Endothelial cell of umbilical vein (primary cell): ENCODE data around the gene MAGI1. TPM values are rescaled to one million over a fixed set of nuclear protein-coding genes. Genes with fewer than 3 reads are reported as not detected.

Source experiments
- BruUV-seq: library from RNA; stranded (reverse); fragments of 400-500 nt; replicated peaks from 2 replicates; lab custom pipeline; 2021; lab: Mats Ljungman, UMichigan
- CTCF ChIA-PET: fragments of 300-600, 350-600 bp; sonication (Branson Sonifier 250); formaldehyde crosslinking; loops from one replicate; lab custom pipeline; 2021; ENCODE audit warnings: antibody characterized with exemption, inconsistent platforms; lab: Charles Lee
- POLR2A ChIA-PET: fragments of 300-600, 350-600 bp; sonication (Branson Sonifier 250); formaldehyde crosslinking; loops from one replicate; lab custom pipeline; 2021; ENCODE audit warnings: antibody characterized with exemption, inconsistent platforms; lab: Charles Lee
- DNase-seq: peaks from one replicate; pipeline ENCODE4 v3.0.0-alpha.2; 2011; ENCODE audit warnings: low read depth, low spot score
- FAIRE-seq: peaks from 2 replicates; lab custom pipeline; 2011; peaks lifted over from hg19 to GRCh38; lab: Jason Lieb, UNC
- H2AFZ ChIP-seq: 2 replicates; pipeline ENCODE4 v1.6.0; 2012; ENCODE audit warnings: low read depth, low read length, control low read depth, inconsistent platforms
- H3K27ac ChIP-seq: 2 replicates; pipeline ENCODE4 v1.5.1; 2011; ENCODE audit warnings: low read depth, mild to moderate bottlenecking, control low read depth, low read length, moderate library complexity; ENCODE audit not compliant: insufficient read depth
- H3K27me3 ChIP-seq, 2 experiments: 2 replicates each; pipeline versions ENCODE4 v1.6.0 to v1.6.1; 2011; ENCODE audit warnings: low read length in 2 of 2, mixed read lengths in 1 of 2; ENCODE audit not compliant: control insufficient read depth in 2 of 2, insufficient read depth in 2 of 2
- H3K36me3 ChIP-seq, 2 experiments: 2 replicates in 1 of 2; 3 replicates in 1 of 2; pipeline ENCODE4 v1.5.1; 2011; ENCODE audit warnings: low read length in 2 of 2, mild to moderate bottlenecking in 1 of 2, moderate library complexity in 1 of 2; ENCODE audit not compliant: control insufficient read depth in 2 of 2, insufficient read depth in 2 of 2; ENCODE audit errors: extremely low read depth in 1 of 2
- H3K4me1 ChIP-seq: 3 replicates; pipeline ENCODE4 v1.5.1; 2011; ENCODE audit warnings: mild to moderate bottlenecking, low read length; ENCODE audit not compliant: control insufficient read depth, insufficient read depth; ENCODE audit errors: extremely low read depth
- H3K4me2 ChIP-seq: 2 replicates; pipeline ENCODE4 v1.6.1; 2011; ENCODE audit warnings: low read length, control low read depth, mixed read lengths; ENCODE audit not compliant: insufficient read depth
- H3K4me3 ChIP-seq, 3 experiments: fragments of 200-600 bp in 1 of 3; sonication (generic), shearing (Covaris generic) in 1 of 3; replicated peaks in 1 of 3; 2 replicates each; pipeline ENCODE4 v1.5.1; 2011 to 2016; ENCODE audit warnings: control low read depth in 3 of 3, low read length in 3 of 3, mild to moderate bottlenecking in 2 of 3, inconsistent platforms in 1 of 3, low read depth in 1 of 3, moderate library complexity in 1 of 3; ENCODE audit not compliant: insufficient read depth in 1 of 3
- H3K79me2 ChIP-seq: 2 replicates; pipeline ENCODE4 v1.6.0; 2012; ENCODE audit warnings: low read length, inconsistent platforms; ENCODE audit not compliant: control insufficient read depth, insufficient read depth
- H3K9ac ChIP-seq: replicated peaks from 2 replicates; pipeline ENCODE3; 2011; ENCODE audit warnings: low read length, control low read depth; ENCODE audit not compliant: insufficient read depth; ENCODE audit errors: extremely low read depth
- H3K9me1 ChIP-seq: replicated peaks from 3 replicates; pipeline ENCODE4 v1.6.0; 2011; ENCODE audit warnings: mild to moderate bottlenecking, low read length; ENCODE audit not compliant: control insufficient read depth, insufficient read depth; ENCODE audit errors: extremely low read depth
- H3K9me3 ChIP-seq: replicated peaks from 2 replicates; pipeline ENCODE4 v1.5.1; 2012; ENCODE audit warnings: low read length, inconsistent platforms; ENCODE audit not compliant: control insufficient read depth, insufficient read depth
- H4K20me1 ChIP-seq: replicated peaks from 2 replicates; pipeline ENCODE3; 2011; ENCODE audit warnings: mild to moderate bottlenecking, low read length; ENCODE audit not compliant: control insufficient read depth, insufficient read depth; ENCODE audit errors: extremely low read depth
- EZH2 ChIP-seq: IDR thresholded peaks from 2 replicates; pipeline ENCODE4 v1.6.1; 2012; ENCODE audit warnings: borderline replicate concordance, low read depth, mild to moderate bottlenecking, moderate library complexity, low read length, inconsistent platforms; ENCODE audit not compliant: severe bottlenecking
- JUN ChIP-seq: IDR thresholded peaks from 2 replicates; pipeline ENCODE4 v1.6.1; 2011; ENCODE audit warnings: borderline replicate concordance, low read depth; ENCODE audit not compliant: insufficient read length, insufficient read depth
- MYC ChIP-seq: IDR thresholded peaks from one replicate; pipeline ENCODE4 v1.6.1; 2011; ENCODE audit warnings: mild to moderate bottlenecking, low read depth, low read length
- POLR2A ChIP-seq: IDR thresholded peaks from 2 replicates; pipeline ENCODE4 v1.6.1; 2012; ENCODE audit warnings: low read depth, mild to moderate bottlenecking, control low read depth, low read length
- POLR2AphosphoS5 ChIP-seq: IDR thresholded peaks from 2 replicates; pipeline ENCODE4 v1.6.1; 2012; ENCODE audit warnings: low read depth, mild to moderate bottlenecking, control low read depth, low read length, moderate library complexity; ENCODE audit not compliant: insufficient read depth
- dilution Hi-C: fragments of 300-500 bp; cut with MboI; formaldehyde crosslinking; loops from one replicate; pipeline ENCODE4 v1.15.0; 2019; ENCODE audit warnings: low sequenced_read_pairs; ENCODE audit not compliant: extremely low pct_ligation_motif_present
- intact Hi-C: fragments of 100-400 bp; cut with micrococcal nuclease; formaldehyde crosslinking; loops from one replicate; pipeline ENCODE4 v1.10.0; 2022
- polyA plus RNA-seq, 4 experiments: library from polyadenylated mRNA; depleted of rRNA in 3 of 4; stranded (reverse) in 3 of 4; unstranded in 1 of 4; fragments of >200 nt; gene quantifications; 2 replicates each; pipeline versions ENCODE4 v1.2.1 to v1.2.3, GENCODE V29; 2011 to 2012; ENCODE audit warnings: missing spikeins in 1 of 4
- total RNA-seq: library from RNA; stranded (reverse); gene quantifications from 2 replicates; pipeline ENCODE4 v1.2.3, GENCODE V29; 2021
- TF ChIP-seq, protein P1 (sequence below), 2 donors: IDR thresholded peaks; 1 replicate in 1 of 2; 2 replicates in 1 of 2; pipeline ENCODE4 v1.5.1; 2011; ENCODE audit warnings: low read length in 2 of 2, mild to moderate bottlenecking in 2 of 2, moderate library complexity in 2 of 2, control low read depth in 1 of 2, inconsistent platforms in 1 of 2, low read depth in 1 of 2; ENCODE audit not compliant: insufficient read depth in 1 of 2; ENCODE audit errors: extremely low read depth in 1 of 2
- TF ChIP-seq, protein P2 (sequence below): IDR thresholded peaks from 2 replicates; pipeline ENCODE4 v1.6.1; 2011; ENCODE audit not compliant: insufficient read depth, insufficient read length

Gene MAGI1
- total and polyA plus RNA-seq, 2 donors (not counting 3 experiments of a cell fraction or from before 2014, with no cell fraction given) = 10.1 to 47.9 TPM

DNA sequence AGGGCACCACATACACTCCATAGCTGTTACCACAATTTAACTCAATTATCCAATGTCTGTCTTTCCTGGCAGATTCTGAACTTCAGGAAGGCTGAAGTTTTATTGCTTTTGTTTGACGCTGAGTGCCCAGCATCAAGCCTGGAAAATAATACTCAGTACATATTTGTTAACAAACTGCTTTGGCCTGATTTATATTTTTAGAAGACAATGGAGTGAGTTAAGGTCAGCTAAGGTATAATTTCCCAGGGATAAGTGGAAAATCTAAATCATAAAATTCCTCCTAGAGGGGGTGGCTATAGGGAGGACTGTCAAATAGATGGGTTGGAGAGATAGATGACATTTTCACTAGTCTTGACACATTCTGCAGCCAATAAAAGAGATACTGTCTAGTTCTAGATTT lies 691.6 kb downstream of the MAGI1 start:
- ChIA-PET POLR2A (no interaction called here), CTCF (interaction anchor here (1.2 kb wide), 1 partner anchor 385 kb away, joined by 3 read pairs; no protein-coding TSS in a partner anchor)
- no peak overlapping the region for H3K4me2 ChIP-seq
- H3K9me1 ChIP-seq = no peaks in the 10 kb centered on the region
- H3K4me1 ChIP-seq = no peaks in the 10 kb centered on the region
- intact Hi-C loops (no loop called here), dilution Hi-C loops (no loop called here)
- no peak for FAIRE-seq
- BruUV-seq = no TSS peak
- H3K36me3 ChIP-seq = no peaks in the 10 kb centered on the region
- no peaks in the 10 kb centered on the region for H3K27me3 ChIP-seq
- no peaks in the 10 kb centered on the region for H3K9me3 ChIP-seq
- no peak overlapping the region for H3K27ac ChIP-seq
- H3K9ac ChIP-seq = no peak overlapping the region
- TF ChIP-seq POLR2AphosphoS5 (no peak), JUN (no peak), POLR2A (no peak), EZH2 (no peak)
- TF ChIP-seq, protein P1, sequence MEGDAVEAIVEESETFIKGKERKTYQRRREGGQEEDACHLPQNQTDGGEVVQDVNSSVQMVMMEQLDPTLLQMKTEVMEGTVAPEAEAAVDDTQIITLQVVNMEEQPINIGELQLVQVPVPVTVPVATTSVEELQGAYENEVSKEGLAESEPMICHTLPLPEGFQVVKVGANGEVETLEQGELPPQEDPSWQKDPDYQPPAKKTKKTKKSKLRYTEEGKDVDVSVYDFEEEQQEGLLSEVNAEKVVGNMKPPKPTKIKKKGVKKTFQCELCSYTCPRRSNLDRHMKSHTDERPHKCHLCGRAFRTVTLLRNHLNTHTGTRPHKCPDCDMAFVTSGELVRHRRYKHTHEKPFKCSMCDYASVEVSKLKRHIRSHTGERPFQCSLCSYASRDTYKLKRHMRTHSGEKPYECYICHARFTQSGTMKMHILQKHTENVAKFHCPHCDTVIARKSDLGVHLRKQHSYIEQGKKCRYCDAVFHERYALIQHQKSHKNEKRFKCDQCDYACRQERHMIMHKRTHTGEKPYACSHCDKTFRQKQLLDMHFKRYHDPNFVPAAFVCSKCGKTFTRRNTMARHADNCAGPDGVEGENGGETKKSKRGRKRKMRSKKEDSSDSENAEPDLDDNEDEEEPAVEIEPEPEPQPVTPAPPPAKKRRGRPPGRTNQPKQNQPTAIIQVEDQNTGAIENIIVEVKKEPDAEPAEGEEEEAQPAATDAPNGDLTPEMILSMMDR (IDR thresholded peaks at IDR 0.05; ENCODE audit: extremely low read depth in 1 of 2, insufficient read depth in 1 of 2, low read depth in 1 of 2, low read length in 2 of 2) = no peak
- TF ChIP-seq, protein P2, sequence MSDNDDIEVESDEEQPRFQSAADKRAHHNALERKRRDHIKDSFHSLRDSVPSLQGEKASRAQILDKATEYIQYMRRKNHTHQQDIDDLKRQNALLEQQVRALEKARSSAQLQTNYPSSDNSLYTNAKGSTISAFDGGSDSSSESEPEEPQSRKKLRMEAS = no peak
- H2AFZ ChIP-seq = no peak overlapping the region
- DNase-seq = peak; percentile 18
- no peak overlapping the region for H3K4me3 ChIP-seq
- H3K79me2 ChIP-seq = no peaks in the 10 kb centered on the region
- H4K20me1 ChIP-seq = no peaks in the 10 kb centered on the region

DNA sequence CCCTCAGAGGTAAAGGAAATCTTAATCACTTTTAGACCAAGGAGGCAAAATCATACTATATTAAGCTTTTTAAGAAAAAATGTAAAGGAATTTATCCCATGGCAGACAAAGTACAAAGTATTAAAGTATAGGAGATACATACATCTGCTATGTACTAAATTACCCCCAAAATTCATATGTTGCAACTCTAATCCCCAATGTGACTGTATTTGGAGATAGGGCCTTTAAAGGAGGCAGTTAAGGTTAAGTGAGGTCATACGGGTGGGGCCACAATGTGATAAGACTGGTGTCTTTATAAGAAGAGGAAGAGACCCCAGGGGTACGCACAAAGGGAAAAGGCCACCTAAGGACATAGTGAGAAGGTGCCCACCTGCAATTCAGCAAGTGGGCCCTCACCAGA lies 693.9 kb downstream of the MAGI1 start:
- Histone ChIP-seq H3K79me2 (no peaks in the 10 kb centered on the region), H3K9me1 (no peaks in the 10 kb centered on the region), H3K4me3 (no peak overlapping the region), H3K9ac (no peak overlapping the region), H4K20me1 (no peaks in the 10 kb centered on the region), H3K4me2 (no peak overlapping the region), H3K27ac (no peak overlapping the region), H3K4me1 (no peaks in the 10 kb centered on the region), H3K36me3 (no peaks in the 10 kb centered on the region), H3K27me3 (peaks cover 0 to 2% of the 10 kb centered on the region in 2 experiments), H3K9me3 (no peaks in the 10 kb centered on the region), H2AFZ (no peak overlapping the region)
- intact Hi-C loops (loop anchor here (5.0 kb wide), 3 partner anchors 327 to 852 kb away; no protein-coding TSS in a partner anchor), dilution Hi-C loops (no loop called here)
- no TSS peak for BruUV-seq
- POLR2A ChIA-PET = no interaction called here
- DNase-seq (no peak), FAIRE-seq (no peak)
- CTCF ChIA-PET = interaction anchor here (1.0 to 1.6 kb wide), 3 partner anchors 10 to 811 kb away, joined by 3 to 6 read pairs (median 4); no protein-coding TSS in a partner anchor
- TF ChIP-seq MYC = no peak
- no peak for TF ChIP-seq JUN
